ENCODE data around the gene GPC5.

DNA sequence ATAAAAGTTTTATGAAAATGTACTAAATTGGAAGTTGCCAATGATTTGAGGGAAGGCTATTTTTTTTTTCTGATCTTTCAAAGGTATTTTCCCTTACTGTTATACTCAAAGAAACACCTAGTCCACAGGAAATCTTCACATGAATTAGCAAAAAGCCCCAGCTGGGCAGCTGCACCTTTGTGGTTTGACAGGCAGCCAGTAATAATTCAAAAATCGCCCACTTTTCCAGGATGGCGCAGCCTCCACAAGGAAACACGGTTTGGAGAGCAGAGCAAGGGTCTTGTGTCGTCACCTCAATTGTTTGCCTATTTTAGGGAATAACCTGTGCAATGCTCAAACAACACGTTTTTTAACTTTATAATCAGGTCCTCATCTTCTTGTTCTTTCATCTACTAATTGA, 1503.3 kb downstream of the GPC5 start:
- TF ChIP-seq, protein P1, sequence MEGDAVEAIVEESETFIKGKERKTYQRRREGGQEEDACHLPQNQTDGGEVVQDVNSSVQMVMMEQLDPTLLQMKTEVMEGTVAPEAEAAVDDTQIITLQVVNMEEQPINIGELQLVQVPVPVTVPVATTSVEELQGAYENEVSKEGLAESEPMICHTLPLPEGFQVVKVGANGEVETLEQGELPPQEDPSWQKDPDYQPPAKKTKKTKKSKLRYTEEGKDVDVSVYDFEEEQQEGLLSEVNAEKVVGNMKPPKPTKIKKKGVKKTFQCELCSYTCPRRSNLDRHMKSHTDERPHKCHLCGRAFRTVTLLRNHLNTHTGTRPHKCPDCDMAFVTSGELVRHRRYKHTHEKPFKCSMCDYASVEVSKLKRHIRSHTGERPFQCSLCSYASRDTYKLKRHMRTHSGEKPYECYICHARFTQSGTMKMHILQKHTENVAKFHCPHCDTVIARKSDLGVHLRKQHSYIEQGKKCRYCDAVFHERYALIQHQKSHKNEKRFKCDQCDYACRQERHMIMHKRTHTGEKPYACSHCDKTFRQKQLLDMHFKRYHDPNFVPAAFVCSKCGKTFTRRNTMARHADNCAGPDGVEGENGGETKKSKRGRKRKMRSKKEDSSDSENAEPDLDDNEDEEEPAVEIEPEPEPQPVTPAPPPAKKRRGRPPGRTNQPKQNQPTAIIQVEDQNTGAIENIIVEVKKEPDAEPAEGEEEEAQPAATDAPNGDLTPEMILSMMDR (IDR thresholded peaks at IDR 0.05): no peak
- no peak for TF ChIP-seq EZH2 (IDR thresholded peaks at IDR 0.05)
